Measurements from ENCODE around the gene FEM1A.
"Not testable (repeated sequence)": the region's sequence is repeated elsewhere in the genome, so short reads cannot be mapped to it uniquely, and the experiment has no call there.

Gene FEM1A

DNA sequence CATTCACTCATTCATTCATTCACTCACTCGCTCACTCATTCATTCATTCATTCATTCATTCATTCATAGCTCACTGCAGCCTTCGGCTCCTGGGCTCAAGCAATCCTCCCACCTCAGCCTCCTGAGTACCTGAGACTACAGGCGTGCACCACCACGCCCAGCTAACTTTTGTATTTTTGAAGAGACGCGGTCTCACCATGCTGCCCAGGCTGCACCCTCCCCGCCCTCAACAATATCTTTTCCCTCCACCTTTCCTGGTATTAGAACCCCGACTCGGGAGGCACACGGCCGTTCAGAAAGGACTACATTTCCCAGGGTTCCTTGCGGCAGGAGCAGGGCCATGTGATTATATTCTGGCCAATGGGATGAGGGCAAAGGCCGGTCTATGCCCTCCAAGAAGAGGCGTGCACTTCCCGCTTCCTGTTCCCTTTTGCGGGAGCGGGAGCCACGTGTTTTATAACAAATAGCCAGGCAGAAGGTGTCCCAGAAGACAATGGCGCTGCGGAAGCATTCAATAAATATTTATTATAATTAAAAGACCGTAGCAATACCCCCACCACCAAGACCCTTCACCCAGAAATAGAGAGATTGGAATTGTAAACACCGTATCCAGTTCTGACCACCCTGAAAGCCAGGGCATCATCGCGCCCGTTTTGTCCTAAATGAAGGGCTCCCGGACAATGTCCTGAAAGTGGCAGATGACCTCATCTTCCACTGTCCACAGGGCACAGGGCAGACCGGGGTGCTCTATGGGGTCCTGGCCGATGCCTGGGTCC is 24.1 kb downstream of the FEM1A start:
- peak; percentile 65 for DNase-seq

DNA sequence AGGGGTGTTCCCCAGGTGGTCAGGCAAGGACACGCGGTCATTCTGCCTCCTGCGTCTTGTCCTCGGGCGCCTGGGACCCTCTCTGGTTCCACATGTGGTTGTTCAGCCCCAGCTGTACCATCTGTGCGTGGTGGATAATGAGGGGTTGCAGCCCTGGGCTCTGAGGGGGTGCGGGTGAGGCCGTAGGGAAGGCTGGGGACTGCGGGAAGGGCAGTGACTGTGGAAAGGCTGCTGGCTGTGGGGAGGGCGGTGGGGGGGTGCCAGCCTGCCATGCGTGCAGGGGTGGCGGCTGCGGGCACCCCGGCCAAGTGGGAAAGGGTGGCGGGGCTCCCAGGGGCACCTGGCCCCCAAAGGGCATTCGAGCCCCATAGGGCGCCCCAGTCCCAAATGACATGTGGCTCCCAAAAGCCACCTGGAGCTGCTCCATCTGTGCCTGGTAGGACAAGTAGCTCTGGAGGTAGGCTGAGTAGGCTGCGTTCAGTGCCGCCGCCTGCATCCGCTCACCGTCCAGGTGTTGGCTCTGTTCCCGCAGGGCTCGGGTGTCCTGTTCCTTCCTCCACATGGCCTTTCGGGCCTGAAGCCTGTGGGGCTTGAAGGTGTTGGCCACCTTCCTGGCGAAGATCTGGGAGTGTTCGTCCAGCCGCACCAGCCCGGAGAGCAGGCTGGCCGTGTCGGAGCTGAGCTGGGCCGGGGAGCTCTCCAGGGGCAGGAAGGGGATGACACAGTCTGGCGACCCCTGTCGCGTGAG is 24.8 kb downstream of the FEM1A start:
- DNase-seq: no peak

DNA sequence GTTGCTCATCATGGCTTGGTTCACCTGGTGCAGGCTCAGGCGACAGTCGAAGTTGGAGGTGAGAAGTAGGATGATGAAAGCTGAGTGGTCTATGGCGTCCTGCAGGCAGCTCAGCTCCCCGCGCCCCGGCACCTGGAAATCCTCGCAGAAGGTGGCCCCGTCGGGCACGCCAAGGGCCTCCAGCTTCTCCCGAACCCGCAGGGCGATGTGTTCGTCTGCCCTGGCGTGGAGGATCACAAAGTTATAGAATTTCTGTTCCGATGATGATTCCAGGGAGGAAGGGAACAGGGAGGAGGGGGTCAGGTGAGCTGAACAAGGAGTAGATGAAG is 25.4 kb downstream of the FEM1A start:
- DNase-seq: no peak

DNA sequence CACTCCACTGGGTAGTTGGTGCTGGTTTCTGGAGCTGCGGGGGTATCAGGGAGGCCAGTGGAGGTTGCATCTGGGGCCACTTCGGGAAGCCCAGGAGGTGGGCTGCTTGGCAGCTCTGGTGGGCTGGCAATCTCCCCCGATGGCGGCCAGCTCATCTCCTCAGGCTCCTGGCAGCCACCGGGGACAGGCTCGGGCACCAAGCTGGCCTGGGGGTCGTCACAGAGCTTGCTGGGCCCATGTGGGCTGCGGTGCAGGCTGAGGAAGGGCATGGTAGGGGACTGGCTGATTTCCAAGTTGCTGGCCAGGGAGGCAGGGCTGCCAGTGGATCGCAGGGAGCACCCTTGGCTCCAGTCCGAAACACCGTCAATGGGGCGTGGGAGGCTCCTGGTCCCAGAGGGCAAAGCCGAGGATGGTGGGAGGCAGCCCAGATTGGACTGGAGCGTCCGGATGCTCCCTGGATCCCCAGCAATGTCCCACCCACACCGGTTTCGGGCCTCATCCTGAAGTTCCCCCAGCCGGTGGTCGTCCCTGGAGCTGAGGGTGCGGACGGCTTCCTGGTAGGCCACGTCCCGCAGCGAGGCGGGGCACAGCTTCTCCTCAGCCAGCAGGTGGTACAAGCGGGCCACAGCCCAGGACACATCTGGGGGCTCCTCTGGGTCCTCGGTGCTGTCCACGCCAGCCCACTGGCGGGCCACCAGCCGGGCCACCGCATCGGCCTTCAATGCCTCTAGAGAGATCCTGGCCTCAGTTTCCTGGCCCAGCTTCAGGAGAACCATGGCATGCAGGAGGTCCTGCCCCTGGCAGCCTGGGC is 26.1 kb downstream of the FEM1A start:
- DNase-seq: no peak

DNA sequence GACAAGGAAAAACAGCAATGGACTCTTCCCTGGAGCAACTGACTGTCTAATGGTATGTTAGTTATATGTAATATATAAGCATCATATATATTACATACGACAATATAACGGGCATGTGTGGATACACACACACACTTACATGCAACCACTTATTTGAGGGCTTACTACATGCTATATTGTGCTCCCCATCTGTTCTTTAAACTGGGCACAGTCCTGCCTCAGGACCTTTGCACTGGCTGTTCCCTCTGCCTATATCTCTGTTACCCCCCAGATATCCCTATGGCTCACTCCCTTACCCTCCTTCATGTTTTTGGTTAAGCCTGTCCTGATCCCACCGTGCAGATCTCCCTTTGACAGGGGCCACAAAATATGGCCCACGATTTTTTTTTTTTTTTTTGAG is 29.7 kb downstream of the FEM1A start:
- DNase-seq: no peak

DNA sequence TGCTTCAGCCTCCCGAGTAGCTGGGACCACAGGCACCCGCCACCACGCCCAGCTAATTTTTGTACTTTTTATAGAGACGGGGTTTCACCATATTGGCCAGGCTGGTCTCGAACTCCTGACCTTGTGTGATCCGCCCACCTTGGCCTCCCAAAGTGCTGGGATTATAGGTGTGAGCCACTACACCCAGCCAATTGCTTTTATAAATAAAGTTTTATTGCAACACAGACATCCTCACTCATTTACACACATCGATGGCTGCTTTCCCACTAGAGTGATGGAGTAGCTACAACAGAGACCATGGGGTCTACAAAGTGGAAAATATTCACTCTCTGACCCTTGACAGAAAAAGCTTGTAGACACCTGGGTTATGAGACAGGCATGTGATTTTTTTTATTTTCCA is 30.8 kb downstream of the FEM1A start:
- not testable (repeated sequence) for DNase-seq

DNA sequence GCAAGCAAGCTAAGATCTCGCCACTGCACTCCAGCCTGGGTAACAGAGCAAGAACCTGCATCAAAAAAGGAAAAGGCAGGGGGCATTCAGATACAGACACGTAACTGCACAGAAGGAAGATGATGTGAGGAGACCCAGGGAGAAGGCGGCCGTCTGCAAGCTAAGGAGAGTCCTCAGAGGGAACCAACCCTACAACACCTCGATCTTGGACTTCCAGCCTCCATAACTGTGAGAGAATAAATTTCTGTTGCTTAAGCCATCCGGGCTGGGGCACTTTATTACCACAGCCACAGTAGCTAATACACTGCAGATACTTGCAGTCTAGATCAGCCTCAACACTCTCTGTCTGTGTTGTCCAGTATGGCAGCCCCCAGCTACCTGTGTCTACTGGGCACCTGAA is 32.0 kb downstream of the FEM1A start:
- no peak for DNase-seq

DNA sequence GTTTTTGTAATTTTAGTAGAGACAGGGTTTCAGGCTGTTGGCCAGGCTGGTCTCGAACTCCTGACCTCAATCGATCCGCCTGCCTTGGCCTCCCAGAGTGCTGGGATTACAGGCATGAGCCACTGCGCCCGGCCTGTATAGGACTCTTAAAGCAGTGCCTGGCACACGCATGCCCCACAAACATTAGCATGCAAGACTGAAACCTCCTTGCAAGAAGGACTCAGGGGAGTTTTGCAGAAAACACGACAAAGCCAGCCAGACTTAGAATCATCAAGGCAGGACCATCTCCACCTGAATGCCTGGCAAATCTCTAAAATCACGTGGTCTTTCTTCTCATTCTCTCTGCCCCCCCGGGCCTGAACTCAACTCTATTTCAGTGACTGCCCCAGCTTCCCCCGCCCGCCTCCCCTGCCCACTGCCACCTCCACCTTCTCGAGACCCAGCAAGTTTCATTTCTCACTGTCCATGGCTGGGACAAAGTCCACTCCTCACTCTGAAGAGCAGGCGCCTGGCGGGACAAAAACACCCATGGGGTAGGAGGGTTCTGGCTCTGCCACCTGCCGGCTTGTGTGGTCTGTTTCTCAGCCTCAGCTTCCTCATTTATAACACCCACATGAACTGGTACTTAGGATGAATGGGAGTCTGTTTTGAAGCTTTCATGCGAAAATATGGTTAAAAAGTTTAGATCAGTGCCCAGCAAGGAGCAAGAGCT is 37.6 kb downstream of the FEM1A start:
- no peak for DNase-seq

DNA sequence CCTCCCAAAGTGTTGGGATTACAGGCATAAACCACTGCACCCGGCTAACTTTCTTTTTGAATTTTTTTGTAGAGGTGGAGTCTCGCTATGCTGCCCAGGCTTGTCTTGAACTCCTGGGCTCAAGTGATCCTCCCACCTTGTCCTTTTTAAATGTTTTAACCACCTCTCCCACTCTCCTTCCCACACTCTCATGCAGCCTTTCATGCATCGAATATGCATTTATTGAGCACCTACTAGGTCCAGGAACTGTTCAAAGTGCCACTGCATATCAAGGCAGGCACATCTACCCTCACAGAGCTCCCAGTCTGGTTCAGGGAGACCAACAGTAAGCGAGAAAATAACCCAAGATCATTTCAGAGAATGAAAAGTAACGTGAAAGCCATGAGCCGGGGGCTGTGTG is 38.8 kb downstream of the FEM1A start:
- DNase-seq: no peak

DNA sequence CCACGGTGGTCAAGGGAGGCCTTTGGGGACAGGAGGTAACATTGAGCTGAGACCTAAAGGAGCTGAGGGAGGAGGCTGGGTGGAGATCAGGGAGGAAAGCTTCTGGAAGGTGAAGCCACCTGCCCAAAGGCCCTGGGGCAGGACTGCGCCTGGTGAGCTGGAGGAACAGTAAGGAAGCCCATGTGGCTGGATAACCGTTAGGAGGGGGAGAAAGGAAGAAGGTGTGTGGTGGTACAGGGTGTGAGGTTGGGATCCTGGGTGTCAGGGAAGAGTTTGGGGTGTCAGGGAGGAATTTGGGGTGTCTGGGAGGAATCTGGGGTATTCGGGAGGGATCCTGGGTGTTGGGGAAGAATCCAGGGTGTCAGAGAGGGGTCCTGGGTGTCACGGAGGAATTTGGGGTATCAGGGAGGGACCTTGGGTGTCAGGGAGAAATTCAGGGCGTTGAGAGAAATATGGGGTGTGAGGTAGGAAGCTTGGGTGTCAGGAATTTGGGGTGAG is 39.3 kb downstream of the FEM1A start:
- no peak for DNase-seq

DNA sequence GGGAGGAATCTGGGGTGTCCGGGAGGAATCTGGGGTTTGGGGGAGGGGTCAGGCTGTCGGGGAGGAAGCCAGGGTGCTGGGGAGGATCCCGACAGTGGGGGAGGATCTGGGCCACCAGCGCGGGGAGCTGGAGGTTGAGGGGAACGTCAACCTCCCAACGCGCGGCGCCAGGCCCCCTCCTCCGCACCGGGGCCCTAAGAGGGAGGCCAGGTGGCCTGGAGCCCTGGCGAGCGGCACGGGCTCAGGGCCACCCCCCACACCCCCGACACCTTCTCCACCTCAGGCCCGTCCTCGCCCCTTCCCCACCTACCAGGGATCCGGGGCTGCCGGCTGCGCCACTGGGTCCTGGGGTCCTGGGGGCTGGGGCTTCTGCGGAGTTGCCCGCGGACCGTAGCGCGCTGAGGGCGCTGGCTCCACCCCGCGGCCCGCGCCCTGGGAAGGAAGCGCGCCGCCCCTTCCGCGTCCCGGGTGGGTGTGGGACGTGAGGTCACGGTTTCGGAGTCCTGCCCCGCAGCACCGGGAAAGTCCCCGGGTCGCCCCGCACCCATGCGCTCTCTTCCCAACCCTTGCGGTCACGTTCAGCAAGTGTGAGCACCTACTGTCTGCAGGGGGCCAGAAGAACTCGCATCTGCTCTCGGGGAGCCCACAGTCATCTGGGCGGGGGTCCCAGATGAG is 39.9 kb downstream of the FEM1A start, which contains the start of gene TICAM1:
Gene TICAM1, minus strand, starts transcription at position 409 of the 675 bp plus-strand sequence. CDS start 13,335 bp downstream, outside the sequence.
- peak; percentile 73 to 76 for DNase-seq

DNA sequence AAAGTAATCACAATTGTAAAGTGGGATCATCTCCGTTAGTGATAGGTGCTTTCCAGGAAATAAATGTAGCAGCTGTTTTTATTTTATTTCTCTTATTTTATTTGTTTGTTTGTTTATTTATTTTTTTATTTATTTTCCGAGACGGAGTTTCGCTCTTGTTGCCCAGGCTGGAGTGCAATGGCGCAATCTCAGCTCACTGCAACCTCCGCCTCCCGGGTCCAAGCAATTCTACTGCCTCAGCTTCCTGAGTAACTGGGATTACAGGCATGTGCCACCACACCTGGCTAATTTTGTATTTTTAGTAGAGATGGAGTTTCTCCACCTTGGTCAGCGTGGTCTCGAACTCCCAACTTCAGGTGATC is 40.4 kb downstream of the FEM1A start:
- DNase-seq: not testable (repeated sequence)

DNA sequence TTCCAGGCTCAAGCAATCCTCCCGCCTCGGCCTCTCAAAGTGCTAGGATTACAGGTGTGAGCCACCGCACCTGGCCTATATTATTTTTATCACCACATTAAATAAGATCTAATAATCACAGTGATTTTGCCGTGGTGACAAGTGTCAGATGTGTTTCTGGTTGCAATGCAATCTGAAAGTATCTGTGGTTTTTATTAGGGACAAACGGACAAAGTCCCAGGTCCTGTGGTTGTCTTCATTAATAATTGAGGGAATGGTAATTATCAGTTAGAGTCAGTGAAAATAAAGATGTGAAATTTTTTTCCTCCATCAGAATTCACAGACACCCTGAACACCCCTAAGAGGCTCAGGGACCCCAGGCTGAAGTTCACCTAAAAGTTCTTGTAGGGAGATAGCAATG is 41.2 kb downstream of the FEM1A start:
- no peak for DNase-seq

DNA sequence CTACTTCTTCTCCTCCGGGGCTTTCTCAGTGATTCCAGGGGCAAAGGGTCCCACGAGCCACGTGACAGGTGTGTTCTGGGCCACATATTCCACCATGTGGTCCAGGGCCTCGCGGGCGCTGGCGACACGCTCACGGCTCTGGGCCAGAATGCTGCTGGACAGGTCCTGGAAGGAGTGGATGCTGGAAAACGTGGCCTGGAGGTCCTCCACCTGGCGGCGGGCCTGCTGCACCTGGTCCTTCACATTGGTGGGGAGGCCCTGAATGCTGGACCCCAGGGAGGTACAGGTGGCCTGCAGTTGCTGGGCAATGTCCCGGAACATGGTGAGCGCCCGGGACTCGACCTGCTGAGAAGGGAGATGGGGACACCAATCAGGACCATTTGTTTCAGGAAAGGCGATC is 47.7 kb downstream of the FEM1A start:
- no peak for DNase-seq

DNA sequence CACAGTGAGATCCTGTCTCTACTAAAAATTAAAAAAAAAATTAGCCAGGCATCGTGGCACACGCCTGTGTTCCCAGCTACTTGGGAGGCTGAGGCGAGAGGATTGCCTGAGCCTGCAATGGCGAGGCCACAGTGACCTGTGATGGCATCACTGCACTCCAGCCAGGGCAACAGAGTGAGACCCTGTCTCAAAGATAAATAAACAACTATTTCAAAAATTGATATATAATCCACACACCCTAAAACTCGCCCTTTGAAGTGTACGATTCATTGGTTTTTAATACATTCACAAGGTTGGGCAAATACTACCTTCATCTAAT is 52.1 kb downstream of the FEM1A start:
- DNase-seq: no peak

DNA sequence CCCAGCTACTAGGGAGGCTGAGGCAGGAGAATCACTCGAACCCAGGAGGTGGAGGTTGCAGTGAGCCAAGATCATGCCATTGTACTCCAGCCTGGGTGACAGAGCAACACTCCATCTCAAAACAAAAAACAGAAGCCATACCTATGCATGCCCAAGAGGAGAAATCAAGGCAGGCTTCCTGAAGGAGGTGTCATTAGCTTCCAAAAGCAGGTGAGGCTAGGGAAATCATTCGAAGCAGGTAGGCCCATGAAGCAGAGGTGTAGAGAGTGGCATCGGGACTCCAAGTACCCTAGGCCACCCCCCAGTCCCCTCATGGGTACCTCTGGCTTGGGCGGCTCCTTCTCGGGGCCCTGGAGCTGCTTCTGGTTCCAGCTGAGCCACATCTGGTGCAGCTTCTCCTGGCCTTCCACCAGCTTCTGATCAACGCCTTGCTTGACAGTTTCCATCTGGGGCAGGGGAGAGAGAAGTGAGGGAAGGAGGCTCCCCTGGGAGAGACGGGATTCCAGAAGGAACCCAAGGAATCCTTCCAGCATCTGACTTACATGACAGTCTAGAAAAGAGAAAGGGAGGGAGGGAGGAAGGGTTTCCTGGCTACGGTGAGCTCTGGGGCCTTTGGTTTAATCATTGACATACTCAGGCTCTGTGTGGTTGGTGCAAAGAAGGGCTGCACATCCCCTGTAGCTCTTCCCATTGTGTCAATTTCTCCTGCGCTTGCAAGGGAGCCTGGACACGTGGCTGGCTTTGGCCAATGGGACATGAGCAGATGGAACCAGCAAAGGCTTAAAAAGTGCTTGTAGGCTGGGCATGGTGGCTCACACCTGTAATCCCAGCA is 53.0 kb downstream of the FEM1A start:
- DNase-seq: no peak

DNA sequence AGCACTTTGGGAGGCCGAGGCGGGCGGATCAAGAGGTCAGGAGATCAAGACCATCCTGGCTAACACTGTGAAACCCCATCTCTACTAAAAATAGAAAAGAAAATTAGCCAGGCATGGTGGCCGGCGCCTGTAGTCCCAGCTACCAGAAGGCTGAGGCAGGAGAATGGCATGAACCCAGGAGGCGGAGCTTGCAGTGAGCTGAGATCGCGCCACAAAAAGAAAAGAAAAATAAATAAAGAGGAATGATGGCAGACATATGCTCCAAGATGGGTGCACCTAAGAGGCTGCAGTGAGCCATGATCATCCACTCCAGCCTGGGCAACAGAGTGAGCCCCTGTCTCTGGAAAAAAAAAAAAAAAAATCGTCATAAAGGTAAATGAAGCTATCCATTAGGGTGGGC is 54.4 kb downstream of the FEM1A start:
- not testable (repeated sequence) for DNase-seq

DNA sequence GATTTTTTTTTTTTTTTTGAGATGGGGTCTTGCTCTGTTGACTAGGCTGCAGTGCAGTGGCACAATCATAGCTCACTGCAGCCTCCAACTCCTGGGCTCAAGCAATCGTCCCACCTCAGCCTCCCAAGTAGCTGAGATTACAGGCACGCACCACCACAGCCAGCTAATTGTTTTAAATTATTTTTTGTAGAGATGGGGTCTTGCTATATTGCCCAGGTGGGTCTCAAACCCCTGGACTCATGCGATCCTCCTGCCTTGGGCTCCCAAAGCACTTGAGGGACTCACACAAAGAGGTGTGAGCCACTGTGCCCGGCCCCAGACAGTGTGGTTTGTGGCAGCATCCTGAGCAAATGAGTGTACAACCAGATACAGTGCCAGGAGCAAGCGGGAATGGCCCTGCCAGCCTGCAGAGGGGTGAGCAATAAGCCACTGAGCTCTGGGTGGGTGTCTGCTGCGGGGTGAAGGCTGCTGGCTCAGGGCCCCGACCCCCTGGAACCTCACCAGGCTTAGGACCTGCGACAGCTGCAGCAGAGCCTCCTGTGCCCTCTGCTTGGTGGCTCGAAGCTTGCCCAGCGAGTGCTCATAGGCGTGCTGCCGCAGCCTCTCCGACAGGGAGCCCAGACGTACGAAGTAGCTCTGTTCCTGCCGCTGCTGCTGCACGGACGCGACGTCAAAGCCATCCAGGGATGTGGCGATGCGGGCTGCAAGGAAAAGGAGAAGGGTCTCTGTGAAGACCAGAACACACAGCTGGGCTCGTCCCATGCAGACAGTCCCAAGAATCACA is 55.8 kb downstream of the FEM1A start:
- DNase-seq: no peak

DNA sequence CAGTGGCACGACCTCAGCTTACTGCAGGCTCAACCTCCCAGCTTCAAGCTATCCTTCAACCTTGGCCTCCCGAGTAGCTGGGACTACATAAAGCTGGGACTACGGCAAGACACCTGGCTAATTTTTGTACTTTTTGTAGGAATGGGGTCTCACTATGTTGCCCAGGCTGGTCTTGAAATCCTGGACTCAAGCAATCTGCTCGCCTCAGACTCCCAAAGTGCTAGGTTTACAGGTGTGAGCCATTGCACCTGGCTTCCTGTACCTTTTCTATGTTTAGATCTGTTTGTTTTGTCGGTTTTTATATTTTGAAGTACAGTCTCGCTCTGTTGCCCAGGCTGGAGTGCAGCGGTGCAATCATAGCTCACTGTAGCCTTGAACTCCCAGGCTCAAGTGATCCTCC is 57.5 kb downstream of the FEM1A start:
- no peak for DNase-seq

All from activated CD4-positive, alpha-beta T cell treated with anti-CD3 and anti-CD28 coated beads, Interleukin-2, amount 50 U/mL, for 4 hours (primary cell).